ENCODE measurements around the gene FSCN2. TPM values are rescaled to one million over a fixed set of nuclear protein-coding genes. Genes with fewer than 3 reads are reported as not detected.
A peak's percentile ranks its signal among the peaks of the same experiment; 100 is the strongest.

FSCN2 gene
- 2.2 TPM for total RNA-seq

- no peak for DNase-seq (ENCODE audit: low read depth in 2 of 3, low spot score in 2 of 3)
Observed at GRCh38 chr17:81527591-81528383, at the start of gene FSCN2. FSCN2 (plus strand) TSS chr17:81528377; CDS start chr17:81528532, 155 bp downstream.

GRCh38 chr17:81479175-81480071, 48.8 kb upstream of the FSCN2 start:
- no peak for DNase-seq (ENCODE audit: low read depth in 2 of 3, low spot score in 2 of 3)

- no peak for DNase-seq (ENCODE audit: low read depth in 2 of 3, low spot score in 2 of 3)
Observed at GRCh38 chr17:81480140-81481072, 47.8 kb upstream of the FSCN2 start.

- DNase-seq (ENCODE audit: low read depth in 2 of 3, low spot score in 2 of 3): peak; percentile 38 to 90 (median 84)
Observed at GRCh38 chr17:81481073-81481799, 46.9 kb upstream of the FSCN2 start.

DNA sequence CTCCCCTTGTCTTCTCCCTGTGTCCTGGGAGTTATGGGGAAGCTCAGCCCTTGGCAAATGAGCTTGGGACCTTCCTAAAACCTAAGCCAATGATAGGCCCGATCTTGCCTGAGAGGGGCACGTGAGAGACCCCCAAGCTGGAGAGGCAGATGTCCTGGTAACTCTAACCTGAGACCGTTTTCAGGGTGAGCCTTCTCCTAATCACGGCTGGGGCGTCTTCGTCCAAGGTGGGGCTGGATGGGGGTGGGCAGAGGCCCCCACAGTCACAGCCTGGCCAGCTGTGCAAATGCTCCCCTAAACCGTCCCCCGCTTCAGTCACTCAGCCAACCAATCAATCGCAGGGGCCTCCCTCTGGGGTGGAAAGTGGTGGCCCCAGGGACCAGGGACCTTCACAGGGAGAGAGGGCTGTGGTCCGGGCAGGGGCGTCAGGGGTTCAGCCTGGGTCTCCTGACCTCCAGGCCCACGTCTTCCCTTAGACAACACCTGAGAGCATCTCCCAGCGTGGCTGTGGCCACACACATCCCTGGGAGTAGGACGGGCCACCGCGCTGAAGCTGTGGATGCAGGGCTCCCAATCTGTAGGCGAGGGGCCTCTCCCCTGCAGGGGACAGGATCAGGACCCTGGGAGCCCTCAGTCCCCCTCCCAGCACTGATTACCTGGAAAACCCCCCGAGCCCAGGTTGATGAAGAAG, 46.2 kb upstream of the FSCN2 start:
- DNase-seq (ENCODE audit: low read depth in 2 of 3, low spot score in 2 of 3): no peak

- no peak for DNase-seq (ENCODE audit: low read depth in 2 of 3, low spot score in 2 of 3)
Observed at GRCh38 chr17:81482673-81483072, 45.5 kb upstream of the FSCN2 start.

DNA sequence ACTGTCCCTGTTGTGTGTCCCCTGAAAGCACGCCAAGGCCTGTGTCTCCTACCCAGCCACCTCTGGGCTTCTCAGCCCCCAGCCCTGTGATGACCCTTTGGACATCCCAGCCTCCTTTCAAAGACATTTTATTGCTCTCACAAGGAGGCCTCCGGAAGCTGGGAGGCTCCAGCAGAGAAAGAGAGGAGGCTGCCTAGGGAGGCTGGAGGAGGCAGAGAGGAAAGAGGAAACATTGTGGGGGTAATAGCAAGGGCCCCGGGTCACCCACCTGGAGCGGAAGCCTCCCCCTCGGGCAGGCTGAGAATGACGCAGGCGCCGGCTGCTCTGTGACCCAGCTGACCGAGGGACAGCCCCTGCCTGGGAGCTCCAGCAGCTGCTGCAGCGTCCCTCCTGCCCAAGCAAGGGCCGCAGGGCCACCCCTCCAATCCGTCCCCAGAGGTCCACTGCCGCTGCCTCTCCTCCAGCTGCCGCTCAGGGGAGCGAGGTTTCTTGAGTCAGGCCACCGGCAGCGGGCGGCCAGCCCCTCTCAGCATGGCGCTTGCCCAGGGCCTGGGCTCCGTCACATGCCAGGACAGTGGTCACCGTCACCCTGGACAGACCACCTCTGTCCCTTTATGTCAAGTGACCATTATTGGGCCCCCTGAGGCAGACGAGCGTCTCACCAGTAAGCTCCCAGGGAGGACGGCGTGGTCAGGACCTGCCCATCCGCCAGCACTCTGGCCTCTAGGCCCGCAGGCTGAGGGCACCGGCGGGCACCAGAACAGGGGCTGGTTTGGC, 44.9 kb upstream of the FSCN2 start:
- peak in 2 of 3 donors; percentile 82 to 84 for DNase-seq (ENCODE audit: low read depth in 2 of 3, low spot score in 2 of 3)

GRCh38 chr17:81483862-81484194, 44.3 kb upstream of the FSCN2 start:
- no peak for DNase-seq (ENCODE audit: low read depth in 2 of 3, low spot score in 2 of 3)

DNA sequence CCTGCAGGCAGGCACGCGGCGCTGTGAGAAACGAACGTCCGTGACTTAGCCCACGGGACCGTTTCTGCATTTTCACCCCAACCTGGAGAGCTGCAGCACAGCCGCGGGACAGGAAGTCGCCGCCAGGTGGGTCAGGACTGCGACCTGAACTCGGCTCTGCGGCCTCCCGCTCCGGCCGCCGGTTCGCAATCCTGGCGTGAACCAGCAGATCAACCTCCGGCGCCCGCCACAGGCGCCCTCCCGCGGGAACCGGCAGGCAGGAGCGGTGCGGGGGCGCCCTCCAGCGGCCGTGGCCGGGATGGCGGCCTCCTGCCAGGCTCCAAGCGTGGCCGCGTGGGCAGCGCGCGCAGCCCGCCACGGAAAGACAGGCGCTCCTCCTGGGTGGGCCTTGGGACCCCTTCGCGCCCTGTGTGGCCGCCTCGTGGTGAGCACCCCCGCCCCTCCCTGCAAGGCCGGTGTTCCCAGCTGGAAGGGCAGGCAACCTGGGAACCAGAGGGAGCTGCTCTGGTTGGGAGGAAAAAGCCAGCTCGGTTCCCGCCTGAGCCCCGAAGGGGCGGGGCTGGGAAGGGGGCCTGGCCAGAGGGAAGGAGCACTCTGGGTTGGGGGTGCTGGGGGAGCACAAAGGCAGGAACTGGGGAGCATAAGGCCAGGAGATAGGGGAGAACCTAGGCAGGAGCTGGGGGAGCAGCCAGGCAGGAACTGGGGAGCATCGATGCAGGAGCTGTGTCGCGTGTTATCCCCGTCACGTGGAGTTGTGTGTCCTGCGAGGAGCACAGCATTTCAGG, 43.8 kb upstream of the FSCN2 start:
- peak; percentile 73 to 83 (median 81) for DNase-seq (ENCODE audit: low read depth in 2 of 3, low spot score in 2 of 3)

- DNase-seq (ENCODE audit: low read depth in 2 of 3, low spot score in 2 of 3): peak in 2 of 3 donors; percentile 83 to 88
Observed at GRCh38 chr17:81486199-81486810, 41.9 kb upstream of the FSCN2 start.

GRCh38 chr17:81487089-81487486, 41.1 kb upstream of the FSCN2 start:
- no peak for DNase-seq (ENCODE audit: low read depth in 2 of 3, low spot score in 2 of 3)

- peak; percentile 69 to 76 (median 72) for DNase-seq (ENCODE audit: low read depth in 2 of 3, low spot score in 2 of 3)
Observed at GRCh38 chr17:81487487-81488275, 40.5 kb upstream of the FSCN2 start.

- DNase-seq (ENCODE audit: low read depth in 2 of 3, low spot score in 2 of 3): no peak
Observed at GRCh38 chr17:81488276-81488860, 39.8 kb upstream of the FSCN2 start.

GRCh38 chr17:81489012-81489997, 38.9 kb upstream of the FSCN2 start:
- DNase-seq (ENCODE audit: low read depth in 2 of 3, low spot score in 2 of 3): no peak

Data from hematopoietic multipotent progenitor cell (in vitro differentiated cells).